ENCODE data around the gene WDR7.

WDR7 gene

GRCh38 chr18:57051021-57051656, 400.0 kb downstream of the WDR7 start:
- DNase-seq (ENCODE audit: low read depth), result no peak
- TF ChIP-seq CTCF (IDR thresholded peaks at IDR 0.05; ENCODE audit: insufficient read depth, low read depth, low read length, missing control alignments), result no peak
- H3K4me3 ChIP-seq (ENCODE audit: low read depth, low read length), result no peak overlapping the region

- peak; percentile 70 for DNase-seq (ENCODE audit: low read depth)
- TF ChIP-seq CTCF (IDR thresholded peaks at IDR 0.05; ENCODE audit: insufficient read depth, low read depth, low read length, missing control alignments), result no peak
- no peak overlapping the region for H3K4me3 ChIP-seq (ENCODE audit: low read depth, low read length)
These were observed 400.5 kb downstream of the WDR7 start for GRCh38 chr18:57051657-57052044.

- no peak overlapping the region for H3K4me3 ChIP-seq (ENCODE audit: low read depth, low read length)
- TF ChIP-seq CTCF (IDR thresholded peaks at IDR 0.05; ENCODE audit: insufficient read depth, low read depth, low read length, missing control alignments), result peak; percentile 47
- peak; percentile 56 for DNase-seq (ENCODE audit: low read depth)
These were observed 401.0 kb downstream of the WDR7 start for GRCh38 chr18:57052173-57052572.

- no peak for DNase-seq (ENCODE audit: low read depth)
- TF ChIP-seq CTCF (IDR thresholded peaks at IDR 0.05; ENCODE audit: insufficient read depth, low read depth, low read length, missing control alignments), result no peak
- no peak overlapping the region for H3K4me3 ChIP-seq (ENCODE audit: low read depth, low read length)
These were observed 401.6 kb downstream of the WDR7 start for GRCh38 chr18:57052759-57053158.

- no peak for DNase-seq (ENCODE audit: low read depth)
These were observed 403.7 kb downstream of the WDR7 start for GRCh38 chr18:57054891-57055290.

GRCh38 chr18:57057890-57058289, 406.7 kb downstream of the WDR7 start:
- no peak overlapping the region for H3K4me3 ChIP-seq (ENCODE audit: low read depth, low read length)
- no peak for TF ChIP-seq CTCF (IDR thresholded peaks at IDR 0.05; ENCODE audit: insufficient read depth, low read depth, low read length, missing control alignments)
- peak; percentile 66 for DNase-seq (ENCODE audit: low read depth)

More at GRCh38 chr18:57054891-57055290, 403.7 kb downstream of the WDR7 start:
- no peak for TF ChIP-seq CTCF (IDR thresholded peaks at IDR 0.05; ENCODE audit: insufficient read depth, low read depth, low read length, missing control alignments)
- H3K4me3 ChIP-seq (ENCODE audit: low read depth, low read length), result no peak overlapping the region

- H3K4me3 ChIP-seq (ENCODE audit: low read depth, low read length), result no peak overlapping the region
- DNase-seq (ENCODE audit: low read depth), result no peak
- no peak for TF ChIP-seq CTCF (IDR thresholded peaks at IDR 0.05; ENCODE audit: insufficient read depth, low read depth, low read length, missing control alignments)
These were observed 407.6 kb downstream of the WDR7 start for GRCh38 chr18:57058734-57059133.
